Measurements from ENCODE around the gene CD200R1. TPM values are rescaled to one million over a fixed set of nuclear protein-coding genes. Genes with fewer than 3 reads are reported as not detected.

Gene CD200R1
- total and polyA plus RNA-seq, 9 of the 15 experiments (the other 6 are each of a cell fraction or from before 2014, with no cell fraction given) = 0.04 to 0.23 (median 0.09) TPM; not detected in 5

- no peak for TF ChIP-seq NRF1 (conservative IDR thresholded peaks at IDR 0.05 in 1 of 2, IDR thresholded peaks at IDR 0.05 in 1 of 2)
- TF ChIP-seq MEF2D (tag; conservative IDR thresholded peaks at IDR 0.05; ENCODE audit: low read depth) = no peak
- no peak for TF ChIP-seq ARNT (IDR thresholded peaks at IDR 0.05)
- peak; percentile 92 for TF ChIP-seq MAFF (IDR thresholded peaks at IDR 0.05; ENCODE audit: low read length)
- no peak for TF ChIP-seq FOXJ2 (tag; IDR thresholded peaks at IDR 0.05)
- TF ChIP-seq KHSRP (IDR thresholded peaks at IDR 0.05) = no peak
- TF ChIP-seq ZNF717 (CRISPR knock-in tag; IDR thresholded peaks at IDR 0.05) = no peak
- TF ChIP-seq OTX1 (CRISPR knock-in tag; IDR thresholded peaks at IDR 0.05) = no peak
- TF ChIP-seq MED1 (CRISPR knock-in tag; IDR thresholded peaks at IDR 0.05; ENCODE audit: borderline replicate concordance) = no peak
- peak; percentile 39; the same call in 1 of the 2 replicates for TF ChIP-seq TFAP4 (CRISPR knock-in tag; IDR thresholded peaks at IDR 0.05; ENCODE audit: borderline replicate concordance)
- no peak for TF ChIP-seq HOMEZ (CRISPR knock-in tag; IDR thresholded peaks at IDR 0.05)
- no peak for TF ChIP-seq TAF9B (IDR thresholded peaks at IDR 0.05; ENCODE audit: partially characterized antibody)
- TF ChIP-seq DEAF1 (CRISPR knock-in tag; IDR thresholded peaks at IDR 0.05) = no peak
- peak; percentile 95 for TF ChIP-seq ZNF316 (IDR thresholded peaks at IDR 0.05)
- TF ChIP-seq JUN (IDR thresholded peaks at IDR 0.05; ENCODE audit: borderline replicate concordance, low read depth, low read length) = no peak
- TF ChIP-seq JUN (CRISPR knock-in tag; IDR thresholded peaks at IDR 0.05; ENCODE audit: borderline replicate concordance) = no peak
- TF ChIP-seq FOXP1 (CRISPR knock-in tag; IDR thresholded peaks at IDR 0.05) = no peak
- peak; percentile 93 for TF ChIP-seq C11orf30 (IDR thresholded peaks at IDR 0.05; ENCODE audit: low read depth)
- TF ChIP-seq ZHX1 (conservative IDR thresholded peaks at IDR 0.05; ENCODE audit: low read length) = no peak
- TF ChIP-seq FOSL1 (tag; conservative IDR thresholded peaks at IDR 0.05) = no peak
- TF ChIP-seq FOS (IDR thresholded peaks at IDR 0.05; ENCODE audit: extremely low read depth, insufficient read length) = no peak
- TF ChIP-seq ILF3 (IDR thresholded peaks at IDR 0.05; ENCODE audit: borderline replicate concordance) = no peak
- TF ChIP-seq RUNX1 (IDR thresholded peaks at IDR 0.05; ENCODE audit: low read depth) = no peak
- no peak for TF ChIP-seq TARDBP (IDR thresholded peaks at IDR 0.05)
Measured at GRCh38 chr3:112894258-112894657, 80.6 kb downstream of the CD200R1 start (continued).

All from K562 (cell line).